Spleen (tissue), 7 donors: ENCODE data around the gene BCAS4.

ENCODE experiments used
- CTCF ChIP-seq, 11 experiments: fragments of 200-600 bp in 7 of 11; fragments of 450-650 bp in 4 of 11; sonication (generic) in 4 of 11; IDR thresholded peaks in 8 of 11; conservative IDR thresholded peaks in 3 of 11; 1 replicate in 7 of 11; 2 replicates in 4 of 11; pipeline versions ENCODE4 v1.4.0 to v1.8.0; 2016 to 2021; ENCODE audit warnings: antibody characterized with exemption in 11 of 11, inconsistent platforms in 4 of 11, mild to moderate bottlenecking in 1 of 11
- POLR2A ChIP-seq, 3 donors: fragments of 450-650 bp; IDR thresholded peaks; one replicate each; pipeline ENCODE4 v1.5.1; 2017; ENCODE audit warnings: antibody characterized with exemption in 3 of 3, mild to moderate bottlenecking in 1 of 3
- donor health status: DM: no; HTN: no; CAD: no; lungs with moderate emphysema.
- donor health status: DM: no; HTN: no; CAD: no.
- donor health status: DM: no; HTN: no; CAD: no.

GRCh38 chr20:50903353-50904051, 108.6 kb downstream of the BCAS4 start:
- TF ChIP-seq CTCF (IDR thresholded peaks at IDR 0.05 in 8 of 11, conservative IDR thresholded peaks at IDR 0.05 in 3 of 11) = no peak
- TF ChIP-seq POLR2A (IDR thresholded peaks at IDR 0.05) = no peak
